CD1c-positive myeloid dendritic cell (primary cell): ENCODE measurements around the gene NUBPL.
"Not testable (repeated sequence)": the region's sequence is repeated elsewhere in the genome, so short reads cannot be mapped to it uniquely, and the experiment has no call there.

ENCODE experiments used
- DNase-seq: peaks from one replicate; pipeline ENCODE4 v3.0.0-alpha.2; 2016; ENCODE audit errors: extremely low spot score

Gene NUBPL

DNA sequence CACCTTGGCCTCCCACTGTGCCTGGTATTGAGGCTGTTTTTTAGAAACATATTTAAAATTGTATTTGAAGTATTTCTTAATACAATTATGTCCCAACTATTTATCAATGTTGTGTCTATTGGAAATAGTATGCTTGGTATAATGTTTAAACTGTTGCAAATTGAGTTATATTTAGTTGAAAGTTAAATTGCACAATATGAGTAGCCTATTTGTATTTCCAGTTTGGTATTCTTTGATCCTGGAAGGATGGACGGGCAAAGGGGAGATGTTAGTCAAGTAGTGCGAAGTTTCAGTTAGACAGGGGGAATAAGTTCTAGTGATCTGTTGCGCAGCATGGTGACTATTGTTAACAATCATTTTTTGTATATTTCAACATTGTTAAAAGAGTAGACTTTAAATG lies 111.5 kb downstream of the NUBPL start:
- DNase-seq, result no peak

DNA sequence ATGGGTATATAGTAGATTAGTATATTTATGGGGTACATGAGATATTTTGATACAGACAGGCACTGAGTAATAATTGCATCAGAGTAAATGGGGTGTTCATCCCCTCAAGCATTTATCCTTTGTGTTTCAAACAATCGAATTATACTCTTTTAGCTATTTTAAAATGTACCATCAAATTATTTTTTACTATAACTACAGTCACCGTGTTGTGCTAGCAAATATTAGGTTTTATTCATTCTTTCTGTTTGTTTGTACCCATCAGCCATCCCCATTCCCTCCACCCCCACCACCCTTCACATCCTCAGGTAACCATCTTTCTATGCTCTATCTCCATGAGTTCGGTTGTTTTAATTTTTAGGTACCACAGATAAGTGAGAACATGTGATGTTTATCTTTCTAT lies 115.8 kb downstream of the NUBPL start:
- DNase-seq, result no peak

DNA sequence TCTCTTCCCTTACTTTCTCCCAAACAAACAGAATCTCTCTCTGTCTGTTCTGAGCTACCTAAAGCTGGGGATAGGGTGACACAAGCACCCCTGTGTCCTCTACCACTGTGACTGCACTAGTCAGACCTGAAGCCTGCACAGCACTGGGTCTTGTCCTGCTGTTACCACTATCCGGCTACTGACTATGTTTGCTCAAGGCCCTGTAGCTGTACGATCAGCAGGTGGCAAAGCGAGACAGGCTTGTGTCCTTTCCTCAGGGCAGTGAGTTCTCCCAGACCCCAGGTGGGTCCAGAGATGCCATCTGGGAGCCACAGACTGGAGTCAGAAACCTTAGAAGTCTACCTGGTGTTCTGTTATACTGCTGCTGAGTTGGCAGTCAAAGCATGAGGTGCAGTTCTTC lies 116.4 kb downstream of the NUBPL start:
- no peak for DNase-seq

DNA sequence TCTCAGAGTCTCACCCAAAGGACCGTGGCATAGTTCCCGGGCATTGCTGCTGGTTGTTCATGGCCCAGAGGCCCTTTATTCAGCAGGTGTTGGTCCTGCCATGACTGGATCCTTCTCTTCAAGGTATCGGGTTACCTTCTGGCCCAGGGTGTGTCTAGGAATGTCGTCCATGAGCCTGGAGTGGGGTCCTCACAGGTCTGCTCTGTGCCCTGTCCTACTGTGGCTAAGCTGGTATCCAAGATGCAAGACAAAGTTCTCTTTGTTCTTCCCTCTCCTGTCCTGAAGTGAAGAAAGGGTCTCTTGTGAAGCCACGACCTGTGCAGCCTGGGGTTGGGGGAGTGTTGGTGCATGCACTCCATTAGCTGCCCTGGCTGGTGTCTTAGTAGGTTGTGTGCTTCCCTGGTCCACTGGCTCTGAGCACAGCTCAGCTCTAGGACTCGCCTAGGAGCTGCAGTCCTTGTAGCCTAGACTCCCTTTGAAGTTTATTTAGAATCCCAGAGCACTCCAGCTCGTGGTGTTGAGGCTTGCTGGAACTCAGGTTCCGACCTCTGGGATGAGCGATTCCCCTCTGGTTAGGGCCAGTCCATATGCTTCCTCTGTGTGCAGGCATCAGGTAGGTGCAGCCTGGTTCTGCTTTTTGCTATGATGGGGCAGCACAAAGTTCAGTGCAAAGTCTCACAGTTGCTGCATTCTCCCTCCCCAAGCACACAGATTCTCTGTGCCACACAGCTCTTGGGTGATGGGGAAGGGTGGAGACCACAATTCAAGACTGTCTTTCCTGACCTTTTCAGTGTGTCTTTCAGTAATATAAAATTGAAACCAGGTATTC lies 117.4 kb downstream of the NUBPL start:
- no peak for DNase-seq

DNA sequence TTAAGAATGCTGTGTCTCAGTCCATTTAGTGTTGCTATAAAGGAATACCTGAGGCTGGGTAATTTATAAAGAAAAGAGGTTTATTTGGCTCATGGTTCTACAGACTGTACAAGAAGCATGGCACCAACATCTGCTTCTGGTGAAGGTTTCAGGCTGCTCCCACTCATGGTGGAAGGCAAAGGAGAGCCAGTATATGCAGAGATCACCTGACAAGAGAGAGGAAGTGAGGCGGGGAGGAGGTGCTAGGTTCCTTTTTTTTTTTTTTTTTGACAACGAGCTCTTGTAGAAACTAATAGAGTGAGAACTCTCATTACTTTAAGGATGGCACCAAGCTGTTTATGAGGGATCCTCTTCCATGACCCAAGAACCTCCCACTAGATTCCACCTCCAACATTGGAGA lies 121.6 kb downstream of the NUBPL start:
- no peak for DNase-seq

DNA sequence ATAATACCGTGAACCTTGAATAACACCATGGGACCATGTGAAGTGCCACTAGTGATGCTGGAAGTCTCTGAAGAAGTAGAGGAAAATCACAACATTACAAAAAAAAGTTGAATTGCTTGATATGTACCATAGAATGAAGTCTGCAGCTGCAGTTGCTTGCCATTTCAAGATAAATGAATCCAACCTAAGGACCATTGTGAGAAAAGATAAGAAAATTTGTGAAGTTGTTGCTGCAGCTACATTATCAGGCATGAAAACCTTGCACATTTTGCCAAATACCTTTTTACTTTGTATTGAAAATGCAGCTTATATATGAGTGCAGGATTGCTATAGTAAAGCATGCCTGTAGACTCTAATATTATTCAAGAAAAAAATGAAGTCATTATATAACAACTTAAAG lies 126.5 kb downstream of the NUBPL start:
- no peak for DNase-seq

DNA sequence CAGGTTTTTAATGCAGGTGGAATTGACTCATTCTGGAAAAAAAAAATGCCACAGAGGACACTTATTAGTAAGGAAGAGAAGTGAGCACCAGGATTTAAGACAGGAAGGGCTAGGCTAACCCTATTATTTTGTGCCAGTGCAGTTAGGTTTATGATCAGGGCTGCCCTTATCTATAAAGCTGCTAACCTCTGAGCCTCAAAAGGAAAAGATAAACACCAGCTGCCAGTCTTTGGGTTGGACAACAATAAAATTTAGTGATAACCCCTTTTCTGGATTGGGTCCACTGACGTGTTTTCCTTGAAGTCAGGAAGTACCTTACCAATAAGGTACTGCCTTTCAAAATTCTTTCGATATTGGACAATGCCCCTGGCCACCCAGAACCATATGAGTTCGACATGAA lies 128.9 kb downstream of the NUBPL start:
- no peak for DNase-seq

DNA sequence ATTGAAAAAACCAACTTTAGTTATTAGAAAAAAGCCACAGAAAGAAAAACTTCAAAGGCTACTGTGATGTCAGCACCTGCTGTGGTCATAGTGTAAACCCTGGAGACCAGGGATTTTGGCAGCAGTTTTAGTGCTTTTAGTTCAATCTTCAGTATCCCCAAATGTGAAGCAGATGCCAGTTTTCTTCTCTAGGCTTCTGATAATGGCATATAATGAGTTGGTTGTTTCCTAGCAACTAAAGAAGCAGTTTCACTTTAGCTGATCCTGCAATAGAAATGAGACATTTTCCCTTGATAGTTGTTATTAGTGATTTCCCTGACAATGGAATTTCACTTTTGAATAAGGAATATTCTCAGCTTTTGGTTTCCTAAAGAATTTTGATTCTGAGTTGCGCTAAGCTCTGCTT lies 131.2 kb downstream of the NUBPL start:
- no peak for DNase-seq

DNA sequence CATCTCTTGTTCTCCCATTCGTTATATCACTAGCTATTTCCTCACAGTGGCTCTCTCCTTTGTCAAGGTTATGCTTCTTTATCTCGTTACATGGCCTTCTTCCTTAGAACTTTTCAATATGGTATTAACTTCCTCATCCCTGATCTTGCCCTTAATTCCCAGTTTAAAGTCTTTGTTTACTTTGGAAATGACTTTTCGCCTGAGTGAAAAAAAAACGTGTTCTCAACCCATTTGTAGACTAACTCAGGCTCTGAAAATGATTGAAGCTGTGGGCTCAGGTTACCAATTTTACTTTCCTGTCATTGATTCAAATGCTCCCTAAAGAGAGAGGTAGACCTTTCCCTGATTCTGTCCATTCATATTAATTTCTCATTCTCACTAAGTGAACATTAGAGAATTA lies 135.2 kb downstream of the NUBPL start:
- DNase-seq, result no peak

DNA sequence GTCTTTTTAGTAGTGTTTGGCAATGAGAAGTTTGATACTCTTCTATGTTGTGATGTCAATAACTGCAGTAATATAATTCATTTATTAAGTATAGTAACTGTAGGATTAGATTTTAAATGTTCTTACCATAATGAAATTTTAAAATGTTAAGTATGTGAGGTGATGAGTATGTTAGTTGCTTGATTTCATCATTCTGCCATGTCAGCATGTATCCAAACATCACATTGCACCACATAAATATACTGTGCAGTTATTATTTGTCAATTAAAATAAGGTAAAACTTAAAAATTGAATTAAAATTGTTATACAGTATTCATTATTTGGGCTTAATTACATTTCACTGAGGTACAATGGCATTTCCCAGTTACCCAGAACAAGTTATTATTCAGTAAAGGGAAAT lies 138.6 kb downstream of the NUBPL start:
- DNase-seq, result no peak

DNA sequence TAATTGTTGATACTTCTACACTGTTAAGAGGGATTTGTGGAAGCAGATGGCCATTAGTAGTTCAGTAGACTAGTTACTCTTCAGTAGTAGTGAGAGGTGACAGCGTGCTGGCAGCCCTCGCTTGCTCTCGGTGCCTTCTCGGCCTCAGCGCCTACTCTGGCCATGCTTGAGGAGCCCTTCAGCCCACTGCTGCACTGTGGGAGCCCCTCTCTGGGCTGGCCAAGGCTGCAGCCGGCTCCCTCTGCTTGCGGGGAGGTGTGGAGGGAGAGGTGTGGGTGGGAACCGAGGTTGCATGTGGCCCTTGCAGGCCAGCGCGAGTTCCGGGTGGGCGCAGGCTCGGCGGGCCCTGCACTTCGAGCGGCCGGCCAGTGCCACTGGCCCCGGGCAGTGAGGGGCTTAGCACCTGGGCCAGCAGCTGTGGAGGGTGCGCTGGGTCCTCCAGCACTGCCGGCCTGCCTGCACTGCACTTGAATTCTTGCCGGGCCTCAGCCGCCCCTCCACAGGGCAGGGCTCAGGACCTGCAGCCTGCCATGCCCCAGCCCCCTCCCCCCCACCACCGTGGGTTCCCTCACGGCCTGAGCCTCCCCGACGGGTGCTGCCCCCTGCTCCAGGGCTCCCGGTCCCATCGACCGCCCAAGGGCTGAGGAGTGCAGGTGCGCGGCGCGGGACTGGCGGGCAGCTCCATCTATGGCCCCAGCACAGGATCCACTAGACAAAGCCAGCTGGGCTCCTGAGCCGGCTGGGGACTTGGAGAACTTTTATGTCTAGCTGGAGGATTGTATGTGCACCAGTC lies 139.3 kb downstream of the NUBPL start:
- no peak for DNase-seq

DNA sequence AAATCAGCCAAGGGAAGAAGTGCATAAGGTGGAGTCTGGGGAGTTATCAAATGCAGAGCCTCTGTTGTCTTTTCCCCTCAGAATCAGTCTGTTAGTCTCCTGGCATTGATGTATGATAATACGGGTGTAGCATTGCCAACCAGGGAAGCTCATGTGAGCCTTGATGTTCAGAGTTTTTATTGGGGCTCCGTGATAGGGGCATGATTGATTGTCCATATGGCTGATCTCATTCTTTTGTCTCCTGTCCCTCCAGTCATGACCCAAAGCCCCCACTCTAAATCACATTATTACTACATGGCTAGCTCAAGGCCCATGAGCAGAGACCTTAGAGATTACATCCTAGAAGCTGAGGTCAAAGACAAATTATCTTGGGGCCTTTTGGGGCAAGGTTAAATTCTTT lies 140.9 kb downstream of the NUBPL start:
- DNase-seq, result no peak

DNA sequence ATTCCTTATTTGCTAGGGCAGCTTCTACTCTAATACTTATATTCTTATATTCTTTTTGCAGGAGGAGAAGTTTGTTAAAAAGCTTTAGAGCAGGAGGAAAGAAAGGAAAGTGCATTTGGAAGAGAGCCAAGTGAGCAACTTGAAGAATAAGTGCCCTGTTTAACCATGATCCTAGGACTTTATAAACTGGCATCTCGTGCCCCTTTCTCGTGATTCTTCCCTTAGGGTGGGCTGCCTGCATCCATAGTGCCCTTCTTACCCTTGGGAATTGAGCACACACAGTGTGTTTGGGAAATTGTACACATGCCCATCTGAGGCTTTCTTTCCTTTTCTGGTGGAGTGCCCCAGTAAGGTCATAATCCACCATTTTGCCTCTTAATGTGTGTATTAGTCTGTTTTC lies 141.9 kb downstream of the NUBPL start:
- no peak for DNase-seq

DNA sequence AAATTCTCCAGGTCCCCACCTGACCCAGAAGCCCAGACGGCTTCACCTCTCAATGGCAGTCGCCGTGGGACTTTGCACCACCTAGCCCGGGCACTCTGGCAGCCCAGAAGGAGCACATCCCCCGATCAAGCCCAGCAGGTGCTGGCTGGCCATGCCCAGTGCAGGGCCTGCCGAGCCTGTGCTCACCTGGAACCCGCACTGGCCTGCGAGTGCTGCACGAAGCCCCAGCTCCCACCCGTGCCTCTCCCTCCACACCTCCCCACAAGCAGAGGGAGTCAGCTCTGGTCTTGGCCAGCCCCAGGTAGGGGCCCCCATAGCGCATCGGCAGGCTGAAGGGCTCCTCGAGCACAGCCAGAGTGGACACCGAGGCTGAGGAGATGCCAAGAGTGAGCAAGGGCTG lies 144.5 kb downstream of the NUBPL start:
- no peak for DNase-seq

DNA sequence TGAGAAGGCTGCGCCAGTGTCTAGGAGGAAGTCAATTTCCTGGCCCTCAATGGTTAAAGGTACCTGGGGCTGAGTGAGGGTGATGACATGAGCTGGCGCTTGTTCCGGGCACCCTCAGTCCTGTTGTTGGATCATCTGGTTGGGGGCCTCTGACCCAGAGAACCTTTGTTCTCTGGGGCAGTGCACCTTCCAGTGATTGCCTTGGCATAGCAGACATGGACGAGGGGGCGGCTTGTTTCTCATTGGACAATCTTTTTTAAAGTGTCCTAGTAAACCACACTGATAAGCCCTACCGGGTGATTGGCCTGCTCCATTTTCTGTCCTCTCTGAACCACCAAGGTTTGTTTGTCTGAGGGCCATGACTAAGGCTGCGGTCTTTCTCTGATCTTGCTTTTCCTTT lies 147.5 kb downstream of the NUBPL start:
- DNase-seq, result not testable (repeated sequence)

DNA sequence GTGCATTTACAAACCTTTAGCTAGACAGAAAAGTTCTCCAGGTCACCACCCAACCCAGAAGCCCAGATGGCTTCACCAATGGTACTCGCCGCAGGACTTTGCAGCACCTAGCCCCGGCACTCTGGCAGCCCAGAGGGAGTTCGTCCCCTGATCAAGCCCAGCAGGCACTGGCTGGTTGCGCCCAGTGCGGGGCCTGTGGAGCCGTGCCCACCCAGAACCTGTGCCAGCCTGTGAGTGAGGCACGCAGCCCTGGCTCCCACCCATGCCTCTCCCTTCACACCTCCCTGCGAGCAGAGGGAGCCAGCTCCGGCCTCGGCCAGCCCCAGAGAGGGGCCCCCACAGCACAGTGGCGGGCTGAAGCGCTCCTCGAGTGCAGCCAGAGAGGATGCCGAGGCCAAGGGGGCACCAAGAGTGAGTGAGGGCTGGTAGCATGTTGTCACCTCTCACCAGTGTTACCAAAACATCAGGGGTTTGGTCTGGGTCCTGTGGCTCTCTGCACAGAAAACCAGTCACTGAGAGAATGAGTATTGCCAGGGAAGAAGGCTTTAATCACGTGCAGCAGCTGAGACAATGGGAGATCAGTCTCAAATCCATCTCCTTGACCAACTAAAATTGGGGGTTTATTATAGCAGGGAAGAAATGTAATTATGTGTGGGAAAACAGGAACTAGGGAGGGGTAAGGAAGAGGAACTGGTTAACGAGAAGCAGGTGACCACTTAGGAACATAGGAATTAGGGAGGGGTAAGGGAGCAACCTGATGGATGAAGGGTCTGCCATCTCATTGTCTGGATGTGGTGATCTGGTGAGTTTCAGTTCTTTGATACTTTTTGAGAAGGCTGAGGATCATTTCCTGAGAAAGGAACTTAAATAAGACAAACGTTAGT lies 151.3 kb downstream of the NUBPL start:
- no peak for DNase-seq

DNA sequence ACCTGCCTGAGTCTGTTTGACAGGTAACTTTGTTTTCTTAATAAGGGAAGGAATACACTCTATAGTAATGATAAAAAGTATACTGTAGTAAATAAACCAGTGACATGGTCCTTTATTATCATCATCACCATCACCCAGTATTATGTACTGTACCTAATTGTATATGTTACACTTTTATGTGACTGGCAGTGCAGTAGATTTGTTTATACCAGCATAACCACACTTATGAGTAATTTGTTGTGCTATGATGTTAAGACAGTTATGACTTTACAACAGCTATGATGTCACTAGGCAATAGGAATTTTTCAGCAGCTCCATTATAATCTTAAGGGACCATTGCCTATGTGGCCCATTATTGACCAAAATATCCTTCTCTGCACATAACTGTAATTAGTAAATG lies 155.0 kb downstream of the NUBPL start:
- no peak for DNase-seq

DNA sequence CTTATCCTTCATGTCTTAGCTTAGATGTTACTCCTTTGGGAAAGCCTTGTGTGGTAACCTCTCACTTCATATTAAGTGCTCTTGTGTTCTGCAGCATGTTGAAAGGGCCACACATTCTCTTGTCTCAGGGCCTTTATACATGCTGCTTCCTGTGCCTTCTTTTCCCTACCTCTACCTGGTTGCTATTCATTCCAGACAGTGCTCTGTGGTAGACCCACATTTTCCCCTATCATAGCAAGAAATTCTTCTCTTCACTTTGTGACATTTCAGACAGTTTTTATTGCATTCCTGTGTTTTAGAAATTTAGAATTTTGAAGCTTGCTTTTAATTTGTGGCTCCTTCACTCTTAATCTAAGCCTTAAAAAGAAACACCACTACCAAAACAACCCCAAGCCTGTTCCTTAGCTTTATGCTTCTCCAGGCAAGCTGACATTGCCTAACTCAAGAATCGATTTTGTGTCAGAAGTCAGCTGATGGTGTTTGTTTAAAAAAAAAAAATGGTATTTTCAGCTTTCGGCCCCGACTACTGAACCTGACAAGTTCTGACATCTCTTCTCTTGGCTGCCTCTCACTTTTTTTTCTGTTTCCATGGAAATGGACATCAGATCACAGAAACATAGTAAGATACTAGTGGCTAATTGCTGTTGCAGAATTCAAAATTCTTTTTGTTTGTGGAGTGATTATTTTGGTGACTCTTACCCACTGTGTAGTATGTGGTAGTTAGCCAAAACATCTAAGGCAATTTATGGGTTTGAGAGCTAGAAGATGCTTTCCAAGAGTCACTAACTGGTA lies 156.3 kb downstream of the NUBPL start:
- DNase-seq, result no peak

DNA sequence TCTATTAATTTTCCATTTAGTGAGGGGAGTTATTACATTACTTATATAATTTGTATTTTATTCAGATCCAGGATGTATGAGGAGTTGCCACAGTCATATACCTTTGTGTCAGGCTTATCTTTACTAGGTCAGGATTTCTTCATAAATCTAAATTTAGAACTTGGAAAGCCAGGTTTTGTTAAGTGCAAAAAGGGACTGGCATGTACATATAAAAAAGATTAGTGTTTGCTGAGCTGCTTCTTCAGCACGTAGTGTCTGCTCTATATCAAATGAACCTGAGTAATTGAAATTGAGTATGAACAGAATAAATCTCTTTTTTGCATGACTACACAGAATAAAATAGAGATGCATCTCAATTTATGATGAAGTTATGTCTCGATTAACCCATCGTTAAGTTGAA lies 157.4 kb downstream of the NUBPL start:
- DNase-seq, result no peak

DNA sequence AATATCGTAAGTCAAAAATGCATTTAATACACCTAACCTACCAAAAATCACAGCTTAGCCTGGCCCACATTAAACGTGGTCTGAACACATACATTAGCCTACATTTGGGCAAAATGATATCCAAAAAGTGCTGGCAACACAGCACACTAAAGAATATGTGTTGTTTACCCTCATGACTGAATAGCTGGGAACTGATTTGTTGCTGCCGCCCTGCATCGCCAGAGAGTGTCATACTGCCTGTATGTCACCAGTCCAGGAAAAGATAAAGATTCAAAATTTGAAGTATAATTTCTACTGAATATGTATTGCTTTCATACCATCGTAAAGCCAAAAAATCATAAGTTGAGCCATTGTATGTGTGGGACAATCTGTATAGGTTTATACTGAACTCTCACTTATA lies 157.8 kb downstream of the NUBPL start:
- DNase-seq, result no peak

DNA sequence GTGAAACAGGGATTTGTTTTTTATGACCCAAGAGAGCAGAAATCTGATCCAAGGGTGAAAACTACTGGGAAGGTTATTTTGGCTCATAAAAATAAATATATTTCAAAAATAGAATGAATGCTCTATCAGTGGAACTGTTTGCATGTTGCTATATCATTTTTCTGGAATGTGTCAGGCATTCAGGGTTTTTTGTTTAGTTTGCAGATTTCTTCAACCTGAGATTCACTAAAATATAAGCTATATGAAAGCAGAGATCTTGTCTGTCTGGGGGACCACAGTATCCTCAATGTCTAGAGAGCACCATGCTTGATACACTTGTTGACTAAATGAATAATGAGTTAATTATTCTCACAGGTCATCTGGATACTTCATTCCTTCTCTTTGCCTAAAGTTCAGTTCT lies 165.1 kb downstream of the NUBPL start:
- DNase-seq, result no peak

DNA sequence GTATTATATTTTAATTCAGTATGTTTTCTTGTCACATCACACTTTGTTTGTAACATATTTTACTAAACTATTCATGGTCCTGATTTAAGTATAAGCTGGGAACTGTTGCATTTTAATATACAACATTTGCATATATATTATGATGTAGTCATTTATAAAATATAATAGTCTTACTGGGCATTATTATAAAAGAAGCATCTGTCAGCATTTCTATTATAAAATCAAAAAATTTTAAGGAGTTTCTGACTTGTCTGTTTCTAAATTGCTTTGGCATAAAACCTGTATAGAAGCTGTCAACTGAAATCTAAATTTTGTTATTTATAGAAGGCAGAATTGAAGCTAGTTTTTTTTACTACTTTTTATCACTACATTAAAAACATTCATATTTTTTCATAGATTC lies 166.6 kb downstream of the NUBPL start:
- no peak for DNase-seq
